A673 (cell line): Measurements from ENCODE around the gene MSL1.

Experiments
- CTCF ChIP-seq: fragments of 300-800, 200-600 bp; sonication (generic); conservative IDR thresholded peaks from 2 replicates; pipeline ENCODE4 v1.5.1; 2017; ENCODE audit warnings: low read depth, mild to moderate bottlenecking, antibody characterized with exemption, low read length, moderate library complexity, mixed read lengths
- EZH2 ChIP-seq: fragments of 200-600 bp; sonication (generic); IDR thresholded peaks from 2 replicates; pipeline ENCODE4 v1.6.1; 2017; ENCODE audit warnings: borderline replicate concordance, low read depth, mild to moderate bottlenecking, mixed read lengths, antibody characterized with exemption, low read length; ENCODE audit not compliant: poor library complexity, severe bottlenecking

- TF ChIP-seq CTCF, result no peak
- TF ChIP-seq EZH2, result no peak
These were observed 8.7 kb downstream of the MSL1 start for GRCh38 chr17:40130352-40131042.
